Endothelial cell of umbilical vein (primary cell): Measurements from ENCODE around the gene IGSF9. TPM values are rescaled to one million over a fixed set of nuclear protein-coding genes. Genes with fewer than 3 reads are reported as not detected.

Source experiments
- BruUV-seq: library from RNA; stranded (reverse); fragments of 400-500 nt; replicated peaks from 2 replicates; lab custom pipeline; 2021; lab: Mats Ljungman, UMichigan
- CTCF ChIA-PET: fragments of 300-600, 350-600 bp; sonication (Branson Sonifier 250); formaldehyde crosslinking; loops from one replicate; lab custom pipeline; 2021; ENCODE audit warnings: antibody characterized with exemption, inconsistent platforms; lab: Charles Lee
- POLR2A ChIA-PET: fragments of 300-600, 350-600 bp; sonication (Branson Sonifier 250); formaldehyde crosslinking; loops from one replicate; lab custom pipeline; 2021; ENCODE audit warnings: antibody characterized with exemption, inconsistent platforms; lab: Charles Lee
- DNase-seq: peaks from one replicate; pipeline ENCODE4 v3.0.0-alpha.2; 2011; ENCODE audit warnings: low read depth, low spot score
- FAIRE-seq: peaks from 2 replicates; lab custom pipeline; 2011; peaks lifted over from hg19 to GRCh38; lab: Jason Lieb, UNC
- H2AFZ ChIP-seq: 2 replicates; pipeline ENCODE4 v1.6.0; 2012; ENCODE audit warnings: low read depth, low read length, control low read depth, inconsistent platforms
- H3K27ac ChIP-seq: 2 replicates; pipeline ENCODE4 v1.5.1; 2011; ENCODE audit warnings: low read depth, mild to moderate bottlenecking, control low read depth, low read length, moderate library complexity; ENCODE audit not compliant: insufficient read depth
- H3K27me3 ChIP-seq, 2 experiments: 2 replicates each; pipeline versions ENCODE4 v1.6.0 to v1.6.1; 2011; ENCODE audit warnings: low read length in 2 of 2, mixed read lengths in 1 of 2; ENCODE audit not compliant: control insufficient read depth in 2 of 2, insufficient read depth in 2 of 2
- H3K36me3 ChIP-seq, 2 experiments: 2 replicates in 1 of 2; 3 replicates in 1 of 2; pipeline ENCODE4 v1.5.1; 2011; ENCODE audit warnings: low read length in 2 of 2, mild to moderate bottlenecking in 1 of 2, moderate library complexity in 1 of 2; ENCODE audit not compliant: control insufficient read depth in 2 of 2, insufficient read depth in 2 of 2; ENCODE audit errors: extremely low read depth in 1 of 2
- H3K4me1 ChIP-seq: 3 replicates; pipeline ENCODE4 v1.5.1; 2011; ENCODE audit warnings: mild to moderate bottlenecking, low read length; ENCODE audit not compliant: control insufficient read depth, insufficient read depth; ENCODE audit errors: extremely low read depth
- H3K4me2 ChIP-seq: 2 replicates; pipeline ENCODE4 v1.6.1; 2011; ENCODE audit warnings: low read length, control low read depth, mixed read lengths; ENCODE audit not compliant: insufficient read depth
- H3K4me3 ChIP-seq, 3 experiments: fragments of 200-600 bp in 1 of 3; sonication (generic), shearing (Covaris generic) in 1 of 3; replicated peaks in 1 of 3; 2 replicates each; pipeline ENCODE4 v1.5.1; 2011 to 2016; ENCODE audit warnings: control low read depth in 3 of 3, low read length in 3 of 3, mild to moderate bottlenecking in 2 of 3, inconsistent platforms in 1 of 3, low read depth in 1 of 3, moderate library complexity in 1 of 3; ENCODE audit not compliant: insufficient read depth in 1 of 3
- H3K79me2 ChIP-seq: 2 replicates; pipeline ENCODE4 v1.6.0; 2012; ENCODE audit warnings: low read length, inconsistent platforms; ENCODE audit not compliant: control insufficient read depth, insufficient read depth
- H3K9ac ChIP-seq: replicated peaks from 2 replicates; pipeline ENCODE3; 2011; ENCODE audit warnings: low read length, control low read depth; ENCODE audit not compliant: insufficient read depth; ENCODE audit errors: extremely low read depth
- H3K9me1 ChIP-seq: replicated peaks from 3 replicates; pipeline ENCODE4 v1.6.0; 2011; ENCODE audit warnings: mild to moderate bottlenecking, low read length; ENCODE audit not compliant: control insufficient read depth, insufficient read depth; ENCODE audit errors: extremely low read depth
- H3K9me3 ChIP-seq: replicated peaks from 2 replicates; pipeline ENCODE4 v1.5.1; 2012; ENCODE audit warnings: low read length, inconsistent platforms; ENCODE audit not compliant: control insufficient read depth, insufficient read depth
- H4K20me1 ChIP-seq: replicated peaks from 2 replicates; pipeline ENCODE3; 2011; ENCODE audit warnings: mild to moderate bottlenecking, low read length; ENCODE audit not compliant: control insufficient read depth, insufficient read depth; ENCODE audit errors: extremely low read depth
- EZH2 ChIP-seq: IDR thresholded peaks from 2 replicates; pipeline ENCODE4 v1.6.1; 2012; ENCODE audit warnings: borderline replicate concordance, low read depth, mild to moderate bottlenecking, moderate library complexity, low read length, inconsistent platforms; ENCODE audit not compliant: severe bottlenecking
- FOS ChIP-seq: IDR thresholded peaks from 2 replicates; pipeline ENCODE4 v1.6.1; 2011; ENCODE audit warnings: mild to moderate bottlenecking, low read length, moderate library complexity, borderline replicate concordance; ENCODE audit not compliant: insufficient read depth
- GATA2 ChIP-seq: IDR thresholded peaks from 2 replicates; pipeline ENCODE4 v1.7.0; 2011; ENCODE audit warnings: low read depth, mild to moderate bottlenecking, moderate library complexity, mixed read lengths, low read length; ENCODE audit not compliant: insufficient read length, insufficient read depth
- JUN ChIP-seq: IDR thresholded peaks from 2 replicates; pipeline ENCODE4 v1.6.1; 2011; ENCODE audit warnings: borderline replicate concordance, low read depth; ENCODE audit not compliant: insufficient read length, insufficient read depth
- MYC ChIP-seq: IDR thresholded peaks from one replicate; pipeline ENCODE4 v1.6.1; 2011; ENCODE audit warnings: mild to moderate bottlenecking, low read depth, low read length
- POLR2A ChIP-seq: IDR thresholded peaks from 2 replicates; pipeline ENCODE4 v1.6.1; 2012; ENCODE audit warnings: low read depth, mild to moderate bottlenecking, control low read depth, low read length
- POLR2AphosphoS5 ChIP-seq: IDR thresholded peaks from 2 replicates; pipeline ENCODE4 v1.6.1; 2012; ENCODE audit warnings: low read depth, mild to moderate bottlenecking, control low read depth, low read length, moderate library complexity; ENCODE audit not compliant: insufficient read depth
- dilution Hi-C: fragments of 300-500 bp; cut with MboI; formaldehyde crosslinking; loops from one replicate; pipeline ENCODE4 v1.15.0; 2019; ENCODE audit warnings: low sequenced_read_pairs; ENCODE audit not compliant: extremely low pct_ligation_motif_present
- intact Hi-C: fragments of 100-400 bp; cut with micrococcal nuclease; formaldehyde crosslinking; loops from one replicate; pipeline ENCODE4 v1.10.0; 2022
- polyA plus RNA-seq, 4 experiments: library from polyadenylated mRNA; depleted of rRNA in 3 of 4; stranded (reverse) in 3 of 4; unstranded in 1 of 4; fragments of >200 nt; gene quantifications; 2 replicates each; pipeline versions ENCODE4 v1.2.1 to v1.2.3, GENCODE V29; 2011 to 2012; ENCODE audit warnings: missing spikeins in 1 of 4
- total RNA-seq: library from RNA; stranded (reverse); gene quantifications from 2 replicates; pipeline ENCODE4 v1.2.3, GENCODE V29; 2021
- TF ChIP-seq, protein P1 (sequence below), 2 donors: IDR thresholded peaks; 1 replicate in 1 of 2; 2 replicates in 1 of 2; pipeline ENCODE4 v1.5.1; 2011; ENCODE audit warnings: low read length in 2 of 2, mild to moderate bottlenecking in 2 of 2, moderate library complexity in 2 of 2, control low read depth in 1 of 2, inconsistent platforms in 1 of 2, low read depth in 1 of 2; ENCODE audit not compliant: insufficient read depth in 1 of 2; ENCODE audit errors: extremely low read depth in 1 of 2
- TF ChIP-seq, protein P2 (sequence below): IDR thresholded peaks from 2 replicates; pipeline ENCODE4 v1.6.1; 2011; ENCODE audit not compliant: insufficient read depth, insufficient read length

Gene IGSF9
- total and polyA plus RNA-seq, 2 donors (not counting 3 experiments of a cell fraction or from before 2014, with no cell fraction given): 0.15 TPM

DNA sequence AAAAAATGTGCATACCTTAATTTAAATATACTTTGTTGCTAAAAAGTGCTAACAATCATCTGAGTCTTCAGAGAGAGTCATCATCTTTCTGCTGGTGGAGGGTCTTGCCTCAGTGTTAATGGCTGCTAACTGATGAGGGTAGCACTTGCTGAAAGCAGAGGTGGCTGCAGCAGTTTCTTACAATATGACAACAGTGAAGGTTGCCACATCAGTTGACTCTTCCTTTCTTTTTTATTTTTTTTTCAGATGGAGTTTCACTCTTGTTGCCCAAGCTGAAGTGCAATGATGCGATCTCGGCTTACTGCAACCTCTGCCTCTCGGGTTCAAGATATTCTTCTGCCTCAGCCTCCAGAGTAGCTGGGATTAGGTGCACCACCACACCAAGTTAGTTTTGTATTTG lies 42.9 kb downstream of the IGSF9 start:
- TF ChIP-seq MYC (no peak), POLR2A (no peak), POLR2AphosphoS5 (no peak), EZH2 (no peak), FOS (no peak), JUN (no peak), GATA2 (no peak)
- TF ChIP-seq, protein P1, sequence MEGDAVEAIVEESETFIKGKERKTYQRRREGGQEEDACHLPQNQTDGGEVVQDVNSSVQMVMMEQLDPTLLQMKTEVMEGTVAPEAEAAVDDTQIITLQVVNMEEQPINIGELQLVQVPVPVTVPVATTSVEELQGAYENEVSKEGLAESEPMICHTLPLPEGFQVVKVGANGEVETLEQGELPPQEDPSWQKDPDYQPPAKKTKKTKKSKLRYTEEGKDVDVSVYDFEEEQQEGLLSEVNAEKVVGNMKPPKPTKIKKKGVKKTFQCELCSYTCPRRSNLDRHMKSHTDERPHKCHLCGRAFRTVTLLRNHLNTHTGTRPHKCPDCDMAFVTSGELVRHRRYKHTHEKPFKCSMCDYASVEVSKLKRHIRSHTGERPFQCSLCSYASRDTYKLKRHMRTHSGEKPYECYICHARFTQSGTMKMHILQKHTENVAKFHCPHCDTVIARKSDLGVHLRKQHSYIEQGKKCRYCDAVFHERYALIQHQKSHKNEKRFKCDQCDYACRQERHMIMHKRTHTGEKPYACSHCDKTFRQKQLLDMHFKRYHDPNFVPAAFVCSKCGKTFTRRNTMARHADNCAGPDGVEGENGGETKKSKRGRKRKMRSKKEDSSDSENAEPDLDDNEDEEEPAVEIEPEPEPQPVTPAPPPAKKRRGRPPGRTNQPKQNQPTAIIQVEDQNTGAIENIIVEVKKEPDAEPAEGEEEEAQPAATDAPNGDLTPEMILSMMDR (IDR thresholded peaks at IDR 0.05; ENCODE audit: extremely low read depth in 1 of 2, insufficient read depth in 1 of 2, low read depth in 1 of 2, low read length in 2 of 2): no peak
- TF ChIP-seq, protein P2, sequence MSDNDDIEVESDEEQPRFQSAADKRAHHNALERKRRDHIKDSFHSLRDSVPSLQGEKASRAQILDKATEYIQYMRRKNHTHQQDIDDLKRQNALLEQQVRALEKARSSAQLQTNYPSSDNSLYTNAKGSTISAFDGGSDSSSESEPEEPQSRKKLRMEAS: no peak
- FAIRE-seq (no peak), DNase-seq (no peak)
- Histone ChIP-seq H4K20me1 (no peaks in the 10 kb centered on the region), H3K27ac (no peak overlapping the region), H3K9me3 (no peaks in the 10 kb centered on the region), H2AFZ (no peak overlapping the region), H3K4me3 (no peak overlapping the region), H3K27me3 (no peaks in the 10 kb centered on the region), H3K4me2 (no peak overlapping the region), H3K9ac (no peak overlapping the region), H3K79me2 (no peaks in the 10 kb centered on the region), H3K4me1 (no peaks in the 10 kb centered on the region), H3K9me1 (no peaks in the 10 kb centered on the region), H3K36me3 (no peaks in the 10 kb centered on the region)
- ChIA-PET POLR2A (no interaction called here), CTCF (no interaction called here)
- dilution Hi-C loops: no loop called here
- intact Hi-C loops: no loop called here
- BruUV-seq: no TSS peak
